ENCODE results near the gene OR2V1.

The OR2V1 gene

GRCh38 chr5:181168595-181169118 lies 37.7 kb upstream of the OR2V1 start:
- Histone ChIP-seq H2AFZ (ENCODE audit: low read depth, low read length) (peak overlapping the region; percentile 72), H3K4me1 (ENCODE audit: low read length) (peaks cover 22% of the 10 kb centered on the region), H3K27ac (ENCODE audit: low read length) (no peak overlapping the region), H3K79me2 (ENCODE audit: low read length) (no peaks in the 10 kb centered on the region), H3K36me3 (replicated peaks; ENCODE audit: low read depth, low read length) (no peaks in the 10 kb centered on the region), H3K27me3 (ENCODE audit: low read depth, low read length) (no peaks in the 10 kb centered on the region), H3K4me2 (ENCODE audit: low read length) (peak overlapping the region; percentile 94), H4K20me1 (ENCODE audit: insufficient read depth, low read length) (no peaks in the 10 kb centered on the region), H3K4me3 (ENCODE audit: low read length) (peak overlapping the region; percentile 74), H3K9ac (ENCODE audit: low read length) (peak overlapping the region; percentile 66), H3K9me3 (ENCODE audit: insufficient read depth, low read length) (no peaks in the 10 kb centered on the region)
- TF ChIP-seq EZH2phosphoT487 (IDR thresholded peaks at IDR 0.05; ENCODE audit: low read depth) = no peak
- no peak for TF ChIP-seq CTCF (IDR thresholded peaks at IDR 0.05; ENCODE audit: low read depth, low read length)

- H2AFZ ChIP-seq (ENCODE audit: low read depth, low read length) = peak overlapping the region; percentile 72
- no peaks in the 10 kb centered on the region for H3K27me3 ChIP-seq (ENCODE audit: low read depth, low read length)
- no peaks in the 10 kb centered on the region for H4K20me1 ChIP-seq (ENCODE audit: insufficient read depth, low read length)
- H3K9ac ChIP-seq (ENCODE audit: low read length) = peak overlapping the region; percentile 66
- H3K9me3 ChIP-seq (ENCODE audit: insufficient read depth, low read length) = no peaks in the 10 kb centered on the region
- peaks cover 25% of the 10 kb centered on the region for H3K4me1 ChIP-seq (ENCODE audit: low read length)
- H3K36me3 ChIP-seq (replicated peaks; ENCODE audit: low read depth, low read length) = no peaks in the 10 kb centered on the region
- TF ChIP-seq CTCF (IDR thresholded peaks at IDR 0.05; ENCODE audit: low read depth, low read length) (peak; percentile 76), EZH2phosphoT487 (IDR thresholded peaks at IDR 0.05; ENCODE audit: low read depth) (no peak)
- H3K79me2 ChIP-seq (ENCODE audit: low read length) = no peaks in the 10 kb centered on the region
- no peak overlapping the region for H3K27ac ChIP-seq (ENCODE audit: low read length)
- H3K4me2 ChIP-seq (ENCODE audit: low read length) = peak overlapping the region; percentile 94
- peak overlapping the region; percentile 74 for H3K4me3 ChIP-seq (ENCODE audit: low read length)
Observed at GRCh38 chr5:181167814-181168488, 37.0 kb upstream of the OR2V1 start.

DNA sequence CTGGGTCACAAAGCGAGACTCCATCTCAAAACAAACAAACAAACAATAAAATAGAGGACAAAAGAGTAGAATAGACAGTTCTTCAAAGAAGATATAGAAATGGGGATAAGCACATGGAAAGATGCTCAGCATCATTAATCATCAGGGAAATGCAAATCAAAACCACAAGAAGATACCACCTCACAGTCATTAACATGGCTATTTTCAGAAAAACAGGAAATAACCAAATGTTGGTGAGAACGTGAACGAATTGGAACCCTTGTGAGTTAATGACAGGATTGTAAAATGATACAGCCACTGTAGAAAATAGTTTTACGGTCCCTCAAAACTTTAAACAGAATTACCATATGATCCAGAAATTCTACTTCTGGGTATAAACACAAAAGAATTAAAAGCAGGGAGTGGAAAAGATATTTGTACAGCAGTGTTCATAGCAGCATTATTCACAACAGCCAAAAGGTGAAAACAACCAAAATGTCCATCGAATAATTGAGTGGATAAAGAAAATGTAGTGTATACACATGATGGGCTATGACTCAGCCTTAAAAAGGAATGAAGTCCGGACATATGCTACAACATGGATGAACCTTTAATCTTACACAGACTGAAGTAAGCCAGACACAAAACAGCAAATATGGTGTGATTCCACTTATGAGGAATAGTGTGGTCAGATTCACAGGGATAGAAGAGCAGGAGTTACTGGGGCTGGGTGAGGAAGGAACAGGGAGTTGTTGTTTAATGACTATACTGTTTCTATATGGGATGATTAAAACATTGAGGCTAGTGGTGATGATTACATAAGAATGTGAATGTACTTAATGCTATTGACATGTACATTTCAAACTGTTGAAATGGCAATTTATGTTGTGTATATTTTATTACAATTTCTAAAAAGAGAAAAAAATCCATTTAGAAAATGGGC lies 36.1 kb upstream of the OR2V1 start:
- Histone ChIP-seq H3K27me3 (ENCODE audit: low read depth, low read length) (no peaks in the 10 kb centered on the region), H3K4me3 (ENCODE audit: low read length) (peak overlapping the region; percentile 74), H4K20me1 (ENCODE audit: insufficient read depth, low read length) (no peaks in the 10 kb centered on the region), H2AFZ (ENCODE audit: low read depth, low read length) (no peak overlapping the region), H3K36me3 (replicated peaks; ENCODE audit: low read depth, low read length) (no peaks in the 10 kb centered on the region), H3K9ac (ENCODE audit: low read length) (0 out of 2 replicates have a peak overlapping the region, but pooled peaks have one; percentile 66), H3K4me1 (ENCODE audit: low read length) (peaks cover 26% of the 10 kb centered on the region), H3K4me2 (ENCODE audit: low read length) (peak overlapping the region; percentile 94), H3K79me2 (ENCODE audit: low read length) (no peaks in the 10 kb centered on the region), H3K27ac (ENCODE audit: low read length) (no peak overlapping the region), H3K9me3 (ENCODE audit: insufficient read depth, low read length) (no peaks in the 10 kb centered on the region)
- TF ChIP-seq EZH2phosphoT487 (IDR thresholded peaks at IDR 0.05; ENCODE audit: low read depth) (no peak), CTCF (IDR thresholded peaks at IDR 0.05; ENCODE audit: low read depth, low read length) (no peak)

Data from OCI-LY3 (cell line).